ENCODE data around the gene SALL3.
"Not testable (repeated sequence)": the region's sequence is repeated elsewhere in the genome, so short reads cannot be mapped to it uniquely, and the experiment has no call there.

The SALL3 gene

GRCh38 chr18:78979730-78980278 is at the start of gene SALL3:
TSS of gene SALL3 (plus strand) at chr18:78979818. CDS start at chr18:78980275, 457 bp downstream.
- DNase-seq: no peak

- no peak for DNase-seq
These were observed 47.3 kb upstream of the SALL3 start for GRCh38 chr18:78932281-78932680.

- DNase-seq: no peak
These were observed 45.6 kb upstream of the SALL3 start for GRCh38 chr18:78934003-78934402.

- DNase-seq: no peak
These were observed 44.9 kb upstream of the SALL3 start for GRCh38 chr18:78934551-78935225.

- no peak for DNase-seq
These were observed 44.2 kb upstream of the SALL3 start for GRCh38 chr18:78935406-78935805.

- no peak for DNase-seq
These were observed 43.2 kb upstream of the SALL3 start for GRCh38 chr18:78936251-78937005.

- no peak for DNase-seq
These were observed 42.5 kb upstream of the SALL3 start for GRCh38 chr18:78937166-78937565.

GRCh38 chr18:78939105-78939504 is 40.5 kb upstream of the SALL3 start:
- DNase-seq: no peak

- no peak for DNase-seq
These were observed 39.7 kb upstream of the SALL3 start for GRCh38 chr18:78939734-78940494.

GRCh38 chr18:78942236-78942635 is 37.4 kb upstream of the SALL3 start:
- DNase-seq: not testable (repeated sequence)

GRCh38 chr18:78945628-78946027 is 34.0 kb upstream of the SALL3 start:
- no peak for DNase-seq

GRCh38 chr18:78947291-78947690 is 32.3 kb upstream of the SALL3 start:
- DNase-seq: no peak

GRCh38 chr18:78948221-78948620 is 31.4 kb upstream of the SALL3 start:
- DNase-seq: no peak

GRCh38 chr18:78948707-78949106 is 30.9 kb upstream of the SALL3 start:
- no peak for DNase-seq

- DNase-seq: no peak
These were observed 30.4 kb upstream of the SALL3 start for GRCh38 chr18:78949216-78949615.

- DNase-seq: no peak
These were observed 29.2 kb upstream of the SALL3 start for GRCh38 chr18:78950386-78950785.

GRCh38 chr18:78953566-78953965 is 26.1 kb upstream of the SALL3 start:
- DNase-seq: no peak

- DNase-seq: no peak
These were observed 24.6 kb upstream of the SALL3 start for GRCh38 chr18:78955051-78955450.

GRCh38 chr18:78957140-78957539 is 22.5 kb upstream of the SALL3 start:
- DNase-seq: no peak

GRCh38 chr18:78960709-78961108 is 18.9 kb upstream of the SALL3 start:
- no peak for DNase-seq

- no peak for DNase-seq
These were observed 17.5 kb upstream of the SALL3 start for GRCh38 chr18:78962098-78962497.

- DNase-seq: not testable (repeated sequence)
These were observed 14.9 kb upstream of the SALL3 start for GRCh38 chr18:78964727-78965126.

- DNase-seq: no peak
These were observed 14.4 kb upstream of the SALL3 start for GRCh38 chr18:78965260-78965659.
